ENCODE data around the gene ALAD. TPM values are rescaled to one million over a fixed set of nuclear protein-coding genes. Genes with fewer than 3 reads are reported as not detected.

ALAD gene
- total and polyA plus RNA-seq, 2 of the 13 experiments (the other 11 are each of a cell fraction or from before 2014, with no cell fraction given) = 21.8 to 30.1 TPM

DNA sequence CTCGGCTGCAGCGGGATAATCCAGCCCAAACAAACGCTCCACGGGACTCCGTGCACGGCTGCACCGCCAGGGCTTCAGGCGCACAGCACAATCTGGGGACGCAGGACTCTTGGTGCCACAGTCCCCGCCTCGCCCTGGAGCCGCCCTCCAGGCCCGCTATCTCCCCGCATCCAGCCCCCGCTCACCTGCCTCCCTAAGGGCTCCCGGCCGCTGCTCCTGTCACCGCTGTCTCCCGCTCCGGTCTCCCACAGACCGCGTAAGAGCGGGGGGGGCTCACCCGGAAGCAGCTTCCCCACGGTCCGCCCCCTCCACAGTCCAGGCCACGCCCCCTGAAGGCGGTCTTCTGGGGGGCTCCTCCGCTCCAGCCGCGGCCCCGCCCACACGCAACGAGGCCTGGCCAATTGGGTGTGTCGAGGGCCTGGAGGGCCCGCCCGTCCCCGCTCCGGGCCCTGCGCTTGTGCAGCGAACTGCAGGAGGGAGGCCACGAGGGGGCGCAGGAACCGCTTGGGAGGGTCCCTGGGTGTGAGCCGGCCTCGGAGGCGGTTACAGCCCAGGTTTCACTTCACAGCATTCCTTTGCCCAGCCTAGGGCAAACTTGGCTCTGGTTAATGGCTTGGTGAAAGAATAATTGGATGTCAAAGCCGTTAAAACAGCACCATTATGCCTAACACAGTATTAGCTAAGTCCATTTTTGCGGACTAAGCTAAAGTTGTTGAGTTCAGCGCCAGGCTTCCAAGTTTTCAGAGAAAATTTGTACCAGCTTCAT lies at the start of gene ALAD (continued):
- no peak for TF ChIP-seq ZNF318 (CRISPR knock-in tag; IDR thresholded peaks at IDR 0.05)
- TF ChIP-seq ZNF691 (CRISPR knock-in tag; IDR thresholded peaks at IDR 0.05; ENCODE audit: borderline replicate concordance, low read depth) = peak; percentile 80
- TF ChIP-seq ZNF747 (CRISPR knock-in tag; IDR thresholded peaks at IDR 0.05; ENCODE audit: borderline replicate concordance) = peak; percentile 33; the same call in 1 of the 2 replicates
- TF ChIP-seq PCBP1 (IDR thresholded peaks at IDR 0.05; ENCODE audit: borderline replicate concordance, low read depth, low read length) = no peak
- TF ChIP-seq ZNF841 (CRISPR knock-in tag; IDR thresholded peaks at IDR 0.05; ENCODE audit: borderline replicate concordance) = no peak
- peak; percentile 51; the same call in 1 of the 2 replicates for TF ChIP-seq ZNF563 (CRISPR knock-in tag; IDR thresholded peaks at IDR 0.05)
- TF ChIP-seq, protein P1, sequence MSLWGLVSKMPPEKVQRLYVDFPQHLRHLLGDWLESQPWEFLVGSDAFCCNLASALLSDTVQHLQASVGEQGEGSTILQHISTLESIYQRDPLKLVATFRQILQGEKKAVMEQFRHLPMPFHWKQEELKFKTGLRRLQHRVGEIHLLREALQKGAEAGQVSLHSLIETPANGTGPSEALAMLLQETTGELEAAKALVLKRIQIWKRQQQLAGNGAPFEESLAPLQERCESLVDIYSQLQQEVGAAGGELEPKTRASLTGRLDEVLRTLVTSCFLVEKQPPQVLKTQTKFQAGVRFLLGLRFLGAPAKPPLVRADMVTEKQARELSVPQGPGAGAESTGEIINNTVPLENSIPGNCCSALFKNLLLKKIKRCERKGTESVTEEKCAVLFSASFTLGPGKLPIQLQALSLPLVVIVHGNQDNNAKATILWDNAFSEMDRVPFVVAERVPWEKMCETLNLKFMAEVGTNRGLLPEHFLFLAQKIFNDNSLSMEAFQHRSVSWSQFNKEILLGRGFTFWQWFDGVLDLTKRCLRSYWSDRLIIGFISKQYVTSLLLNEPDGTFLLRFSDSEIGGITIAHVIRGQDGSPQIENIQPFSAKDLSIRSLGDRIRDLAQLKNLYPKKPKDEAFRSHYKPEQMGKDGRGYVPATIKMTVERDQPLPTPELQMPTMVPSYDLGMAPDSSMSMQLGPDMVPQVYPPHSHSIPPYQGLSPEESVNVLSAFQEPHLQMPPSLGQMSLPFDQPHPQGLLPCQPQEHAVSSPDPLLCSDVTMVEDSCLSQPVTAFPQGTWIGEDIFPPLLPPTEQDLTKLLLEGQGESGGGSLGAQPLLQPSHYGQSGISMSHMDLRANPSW (CRISPR knock-in tag; IDR thresholded peaks at IDR 0.05; ENCODE audit: borderline replicate concordance) = no peak
- peak; percentile 89; the same call in 1 of the 2 replicates for TF ChIP-seq ZSCAN29 (CRISPR knock-in tag; conservative IDR thresholded peaks at IDR 0.05)
- peak; percentile 91 for TF ChIP-seq ZNF350 (CRISPR knock-in tag; IDR thresholded peaks at IDR 0.05; ENCODE audit: borderline replicate concordance, low read depth)
- no peak for TF ChIP-seq HNF1A (IDR thresholded peaks at IDR 0.05; ENCODE audit: low read depth)
- peak; percentile 84; the same call in 1 of the 2 replicates for TF ChIP-seq HNF1A (CRISPR knock-in tag; IDR thresholded peaks at IDR 0.05; ENCODE audit: borderline replicate concordance)

Measured in HepG2 (cell line).